Smooth muscle cell of the brain vasculature (primary cell): ENCODE data around the gene LOX.
"Not testable (repeated sequence)": the region's sequence is repeated elsewhere in the genome, so short reads cannot be mapped to it uniquely, and the experiment has no call there.

Experiments
- DNase-seq: peaks from one replicate; pipeline ENCODE4 v3.0.0-alpha.2; 2012; ENCODE audit warnings: low read depth, low spot score

The LOX gene

DNA sequence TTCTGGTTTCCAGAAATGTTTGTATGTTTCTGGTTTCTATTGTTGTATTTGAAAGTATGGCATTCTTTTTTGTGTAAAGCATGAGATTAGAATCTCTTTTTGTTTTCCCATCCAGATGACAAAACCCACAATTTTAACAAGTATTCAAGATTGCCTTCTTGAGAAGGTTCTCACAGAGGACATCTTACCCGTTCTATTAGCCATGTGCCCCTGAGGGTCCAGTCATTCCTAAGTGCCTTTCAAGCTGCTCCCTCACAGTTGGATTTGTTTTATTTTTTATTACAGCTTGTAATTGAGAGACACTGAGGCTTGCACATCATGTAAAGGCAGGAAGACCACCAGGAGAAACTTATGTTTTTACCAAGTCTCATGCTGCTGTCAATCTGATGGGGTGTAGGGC lies 19.3 kb upstream of the LOX start:
- no peak for DNase-seq

GRCh38 chr5:122095158-122095557 lies 17.1 kb upstream of the LOX start:
- no peak for DNase-seq

DNA sequence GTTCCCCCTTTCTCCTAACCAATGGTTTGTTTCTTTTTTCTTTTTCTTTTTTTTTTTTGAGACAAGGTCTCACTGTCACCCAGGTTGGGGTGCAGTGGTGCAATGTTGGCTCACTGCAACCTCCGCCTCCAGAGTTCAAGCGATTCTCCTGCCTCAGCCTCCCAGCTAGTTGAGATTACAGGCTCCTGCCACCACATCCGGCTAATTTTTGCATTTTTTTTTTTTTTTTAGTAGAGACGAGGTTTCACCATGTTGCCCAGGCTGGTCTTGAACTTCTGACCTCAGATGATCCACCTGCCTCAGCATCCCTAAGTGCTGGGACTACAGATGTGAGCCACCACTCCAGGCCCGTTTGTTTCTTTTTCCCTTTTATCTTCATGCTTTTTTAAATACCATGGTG lies 16.2 kb upstream of the LOX start:
- DNase-seq, result not testable (repeated sequence)

- DNase-seq, result no peak
Observed at GRCh38 chr5:122093415-122094180, 15.5 kb upstream of the LOX start.

DNA sequence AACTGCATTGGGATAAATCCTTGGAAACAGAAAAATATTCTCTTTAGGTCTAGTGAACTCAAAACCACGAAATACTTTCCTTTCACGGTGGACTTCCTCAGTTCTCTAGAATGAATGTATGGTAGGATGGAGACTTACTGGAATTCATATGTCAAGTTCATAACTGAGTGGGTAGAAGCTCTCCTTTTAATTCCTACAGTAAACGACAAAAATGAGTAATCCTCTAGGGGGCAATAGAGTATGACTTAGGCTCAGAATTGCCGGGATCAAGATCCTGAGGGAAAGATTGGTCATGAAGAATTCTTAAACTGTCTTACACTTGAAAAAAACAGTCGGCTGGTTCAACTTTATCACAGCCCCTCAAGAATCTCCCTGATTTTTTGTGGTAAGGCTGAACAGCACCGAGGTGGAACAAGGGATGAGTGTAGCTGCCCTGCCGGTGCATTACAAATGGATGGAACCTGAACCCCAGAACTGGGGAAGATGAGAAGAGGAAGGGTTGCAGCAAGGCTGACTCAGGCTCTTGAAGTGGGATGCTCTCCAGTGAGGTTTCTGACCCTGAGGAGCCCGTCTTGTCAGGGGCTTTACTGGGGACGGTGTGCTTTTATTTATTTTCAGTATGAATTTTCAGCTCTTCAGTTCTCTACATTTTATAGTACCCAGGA lies 14.0 kb upstream of the LOX start:
- DNase-seq, result no peak

DNA sequence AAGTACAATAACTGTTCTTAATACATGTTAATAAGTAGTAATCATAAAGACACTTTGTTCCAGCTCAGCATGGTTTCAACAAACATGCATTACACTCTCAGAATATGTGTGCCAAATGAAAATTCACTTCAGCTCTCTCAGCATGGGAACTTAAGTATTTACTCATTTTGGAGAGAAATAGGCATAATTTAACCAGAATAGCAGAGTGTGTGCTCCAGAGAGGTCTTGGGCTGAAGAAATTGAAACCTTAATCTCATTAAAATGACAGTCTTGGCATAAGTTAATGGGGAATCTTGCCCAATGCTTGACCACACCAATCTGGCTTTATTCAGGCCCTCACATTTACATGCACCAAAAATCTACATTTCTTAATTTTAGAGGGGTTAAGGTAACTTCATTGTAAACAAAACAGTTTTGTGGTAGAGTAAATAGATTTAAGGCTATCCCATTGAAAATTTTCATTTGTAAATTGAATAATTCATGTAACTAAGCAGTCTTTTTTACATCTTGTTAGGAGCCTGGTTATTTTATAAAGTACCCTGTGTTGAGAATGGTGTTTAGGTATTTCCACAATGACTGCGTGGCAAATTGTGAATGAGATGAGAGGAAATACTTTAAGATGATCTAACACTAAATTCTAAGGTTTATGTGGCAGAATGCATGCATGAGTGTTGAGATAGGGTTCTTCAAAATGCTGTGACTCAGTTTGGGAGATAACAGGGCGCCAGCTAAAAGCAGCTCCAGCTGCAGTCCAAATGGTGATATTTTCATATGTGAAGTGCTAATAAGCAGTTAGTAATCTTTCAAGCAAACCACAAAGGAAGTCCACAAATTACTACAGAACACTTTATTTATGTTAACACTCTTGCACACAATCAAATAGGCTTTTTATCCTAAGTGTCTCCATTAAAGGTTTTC lies 11.3 kb upstream of the LOX start:
- DNase-seq, result no peak

GRCh38 chr5:122085041-122085440 lies 7.0 kb upstream of the LOX start:
- no peak for DNase-seq

DNA sequence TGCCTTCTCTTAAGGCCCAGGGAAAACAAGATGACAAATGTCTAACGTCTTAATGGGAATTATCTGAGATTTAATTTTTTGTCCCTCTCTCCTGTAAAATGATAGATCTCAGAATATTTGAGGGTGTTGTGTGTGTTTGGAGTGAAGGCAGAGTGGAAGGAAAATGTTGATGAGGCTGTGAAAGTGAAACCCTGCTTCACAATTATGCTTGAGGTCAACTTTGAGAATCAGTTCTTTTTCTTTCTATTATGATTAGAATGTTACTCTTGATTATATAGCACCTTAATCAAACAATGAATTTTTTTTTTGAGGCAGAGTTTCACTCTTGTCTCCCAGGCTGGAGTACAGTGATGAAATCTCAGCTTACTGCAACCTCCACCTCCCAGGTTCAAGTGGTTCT lies 5.5 kb upstream of the LOX start:
- DNase-seq, result no peak

GRCh38 chr5:122081541-122081940 lies 3.5 kb upstream of the LOX start:
- no peak for DNase-seq

- no peak for DNase-seq
Observed at GRCh38 chr5:122077366-122078115, 518 bp downstream of the LOX start.

DNA sequence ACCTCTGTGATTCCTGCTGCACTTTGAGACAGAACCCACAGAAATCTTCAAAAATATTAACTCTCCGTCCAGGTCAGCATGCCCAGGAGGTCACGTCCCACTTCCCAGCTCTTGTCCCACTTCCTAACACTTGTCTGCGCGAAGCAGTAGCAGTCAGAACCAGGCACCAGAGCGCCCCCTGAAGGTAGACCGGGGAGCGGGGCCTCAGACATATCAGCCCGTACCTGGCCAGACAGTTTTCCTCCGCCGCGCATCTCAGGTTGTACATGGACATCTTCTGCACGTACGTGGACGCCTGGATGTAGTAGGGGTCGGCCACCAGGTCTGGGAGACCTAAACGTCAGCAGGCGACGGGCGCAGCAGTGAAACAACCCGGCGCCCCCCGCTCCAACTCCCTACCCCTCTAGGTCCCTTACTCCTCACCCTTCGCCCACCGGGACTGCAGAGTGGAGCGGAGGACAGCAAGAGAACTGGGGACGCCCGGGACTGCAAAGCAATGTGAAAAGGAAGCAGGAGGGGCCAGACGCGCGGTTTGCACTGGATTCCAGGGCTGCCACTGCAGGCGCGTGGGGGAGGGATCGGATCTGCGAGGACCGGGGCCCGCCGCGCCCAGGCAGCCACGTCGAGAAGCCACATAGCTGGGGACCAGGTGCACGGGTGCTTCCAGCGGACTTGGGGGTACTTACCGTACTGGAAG lies 1.2 kb downstream of the LOX start:
- no peak for DNase-seq

DNA sequence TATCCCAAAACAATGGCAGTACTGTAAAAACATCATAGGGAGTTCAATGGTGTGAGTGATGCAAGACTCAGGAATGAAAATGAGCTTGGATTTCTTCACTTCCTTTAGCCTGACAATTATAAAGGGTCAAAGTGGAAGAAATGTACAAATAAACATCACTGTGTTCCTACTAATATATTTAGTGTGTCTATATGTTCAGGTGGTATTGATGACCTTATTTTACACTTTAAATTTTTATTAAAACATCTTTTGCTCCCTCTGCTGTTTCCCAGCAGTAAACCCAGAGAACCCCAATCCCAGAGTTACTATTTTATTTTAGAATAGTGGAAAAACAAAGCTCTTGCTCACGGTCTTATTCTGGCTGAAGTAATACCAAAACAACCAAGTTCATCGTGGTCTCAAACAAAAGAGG lies 2.0 kb downstream of the LOX start:
- no peak for DNase-seq

DNA sequence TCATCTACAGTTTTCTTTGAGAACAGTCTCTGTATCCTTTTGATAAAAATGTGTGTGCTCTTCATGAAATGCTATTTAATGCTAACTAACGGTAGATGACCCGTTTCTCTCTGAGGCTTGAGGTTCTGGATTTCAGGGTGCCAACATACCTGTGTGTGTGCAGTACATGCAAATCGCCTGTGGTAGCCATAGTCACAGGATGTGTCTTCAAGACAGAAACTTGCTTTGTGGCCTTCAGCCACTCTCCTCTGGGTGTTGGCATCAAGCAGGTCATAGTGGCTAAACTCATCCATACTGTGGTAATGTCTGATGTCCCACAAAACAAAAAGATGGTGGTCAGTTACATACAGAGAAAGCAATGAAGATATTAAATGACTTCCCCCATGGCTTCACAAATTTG lies 4.2 kb downstream of the LOX start:
- DNase-seq, result no peak

DNA sequence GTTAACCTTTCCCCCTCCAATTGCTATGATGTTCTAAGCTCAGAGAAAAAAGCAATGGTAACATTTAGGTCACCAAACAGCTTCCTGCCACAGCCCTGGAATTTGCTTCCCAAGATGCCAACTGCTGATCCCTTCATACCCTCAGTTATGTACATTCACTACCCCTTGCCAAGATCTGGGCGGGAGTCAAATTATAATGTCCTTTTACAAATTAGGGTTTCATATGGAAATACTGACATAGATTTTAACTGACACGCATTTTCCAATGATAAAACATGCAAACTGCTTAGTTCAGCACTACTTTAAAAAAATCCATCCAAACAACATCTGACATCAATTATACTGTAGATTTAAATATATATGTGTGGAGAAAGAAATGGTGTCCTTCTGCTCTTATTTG lies 5.0 kb downstream of the LOX start:
- no peak for DNase-seq

DNA sequence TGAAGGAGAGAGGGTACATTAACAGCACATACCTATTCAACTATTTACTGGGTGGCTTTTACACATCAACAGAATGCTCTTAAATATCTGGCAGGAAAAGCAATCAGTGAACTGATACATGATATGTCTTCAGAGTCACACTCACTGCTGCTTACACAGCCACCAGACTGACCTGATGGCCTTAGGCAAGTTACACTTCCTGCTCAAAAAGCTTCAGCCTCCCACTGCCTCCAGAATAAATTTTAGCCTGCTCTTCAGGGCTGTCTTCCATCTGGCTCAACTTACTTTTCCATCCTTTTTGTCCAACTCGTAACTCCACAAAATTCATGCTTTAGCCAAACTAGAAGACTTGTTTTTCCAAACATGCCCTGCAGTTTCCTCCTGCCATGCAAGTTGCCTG lies 10.7 kb downstream of the LOX start:
- no peak for DNase-seq

DNA sequence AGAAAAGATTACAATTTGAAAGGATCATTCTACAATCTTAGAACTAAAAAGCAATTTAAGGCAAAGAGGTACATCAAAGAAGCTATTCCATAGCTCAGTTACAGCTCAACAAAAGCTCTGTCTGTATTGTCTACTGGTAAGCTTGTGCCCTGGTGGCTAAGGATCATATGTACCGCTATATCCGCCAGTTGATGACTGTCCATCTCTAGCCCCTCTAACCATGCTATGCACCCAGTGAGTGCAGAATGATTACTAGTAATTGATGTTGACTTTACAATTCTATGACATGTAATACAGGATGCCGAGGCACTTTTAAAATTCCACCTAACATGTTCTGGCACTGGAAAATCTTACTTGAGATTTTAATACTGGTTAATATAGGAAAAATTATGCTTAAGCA lies 13.1 kb downstream of the LOX start:
- no peak for DNase-seq

- DNase-seq, result no peak
Observed at GRCh38 chr5:122063836-122064235, 14.2 kb downstream of the LOX start.

GRCh38 chr5:122062205-122062604 lies 15.9 kb downstream of the LOX start:
- no peak for DNase-seq

GRCh38 chr5:122056913-122057312 lies 21.1 kb downstream of the LOX start:
- no peak for DNase-seq

GRCh38 chr5:122054266-122054665 lies 23.8 kb downstream of the LOX start:
- DNase-seq, result no peak
